Keratinocyte (primary cell): ENCODE measurements around the gene DES. TPM values are rescaled to one million over a fixed set of nuclear protein-coding genes. Genes with fewer than 3 reads are reported as not detected.

Experiments used
- DNase-seq: peaks from one replicate; pipeline ENCODE4 v3.0.0-alpha.2; 2011; ENCODE audit warnings: low read depth, missing footprints, low spot score
- FAIRE-seq: peaks from 2 replicates; lab custom pipeline; 2011; peaks lifted over from hg19 to GRCh38; lab: Jason Lieb, UNC
- H2AFZ ChIP-seq: 2 replicates; pipeline ENCODE4 v1.6.0; 2012; ENCODE audit warnings: low read length, control low read depth, inconsistent platforms; ENCODE audit not compliant: control insufficient read depth
- H3K27ac ChIP-seq: 2 replicates; pipeline ENCODE4 v1.5.1; 2011; ENCODE audit warnings: low read length; ENCODE audit not compliant: control insufficient read depth, insufficient read depth
- H3K27me3 ChIP-seq: 3 replicates; pipeline ENCODE4 v1.6.0; 2011; ENCODE audit warnings: low read length; ENCODE audit not compliant: control insufficient read depth, insufficient read depth; ENCODE audit errors: extremely low read depth
- H3K36me3 ChIP-seq, 2 experiments: 2 replicates in 1 of 2; 3 replicates in 1 of 2; pipeline ENCODE4 v1.5.1; 2011; ENCODE audit warnings: low read length in 2 of 2, mild to moderate bottlenecking in 1 of 2; ENCODE audit not compliant: control insufficient read depth in 2 of 2, insufficient read depth in 2 of 2; ENCODE audit errors: extremely low read depth in 1 of 2
- H3K4me1 ChIP-seq: 3 replicates; pipeline ENCODE4 v1.5.1; 2011; ENCODE audit warnings: low read length; ENCODE audit not compliant: control insufficient read depth, insufficient read depth; ENCODE audit errors: extremely low read depth
- H3K4me2 ChIP-seq: 3 replicates; pipeline ENCODE4 v1.6.0; 2011; ENCODE audit warnings: low read depth, low read length; ENCODE audit not compliant: control insufficient read depth, insufficient read depth; ENCODE audit errors: extremely low read depth
- H3K4me3 ChIP-seq, 3 experiments: fragments of 200-600 bp in 1 of 3; sonication (generic) in 1 of 3; 2 replicates in 2 of 3; 3 replicates in 1 of 3; pipeline ENCODE4 v1.5.1; 2011 to 2016; ENCODE audit warnings: low read length in 3 of 3, mild to moderate bottlenecking in 3 of 3, control low read depth in 2 of 3, inconsistent platforms in 1 of 3, low read depth in 1 of 3, mixed read lengths in 1 of 3, mixed run types in 1 of 3, moderate library complexity in 1 of 3; ENCODE audit not compliant: control insufficient read depth in 2 of 3, insufficient read depth in 2 of 3; ENCODE audit errors: extremely low read depth in 1 of 3
- H3K79me2 ChIP-seq: 2 replicates; pipeline ENCODE4 v1.6.0; 2012; ENCODE audit warnings: low read length; ENCODE audit not compliant: control insufficient read depth, insufficient read depth
- H3K9ac ChIP-seq: 3 replicates; pipeline ENCODE4 v1.6.0; 2011; ENCODE audit warnings: low read length; ENCODE audit not compliant: control insufficient read depth, insufficient read depth; ENCODE audit errors: extremely low read depth
- H3K9me1 ChIP-seq: 3 replicates; pipeline ENCODE4 v1.6.0; 2011; ENCODE audit warnings: low read length; ENCODE audit not compliant: control insufficient read depth, insufficient read depth; ENCODE audit errors: extremely low read depth
- H3K9me3 ChIP-seq: 2 replicates; pipeline ENCODE4 v1.5.1; 2012; ENCODE audit warnings: low read depth, low read length; ENCODE audit not compliant: control insufficient read depth
- H4K20me1 ChIP-seq: 3 replicates; pipeline ENCODE4 v1.6.0; 2011; ENCODE audit warnings: low read length; ENCODE audit not compliant: control insufficient read depth, insufficient read depth; ENCODE audit errors: extremely low read depth
- EZH2 ChIP-seq: IDR thresholded peaks from one replicate; pipeline ENCODE4 v1.6.1; 2012; ENCODE audit warnings: inconsistent platforms, mild to moderate bottlenecking, low read length, moderate library complexity
- dilution Hi-C: fragments of 300-500 bp; cut with MboI; formaldehyde crosslinking; loops from one replicate; pipeline ENCODE4 v1.7.0; 2020; ENCODE audit warnings: low sequenced_read_pairs; ENCODE audit not compliant: extremely low pct_ligation_motif_present
- polyA plus RNA-seq, 5 experiments: library from polyadenylated mRNA; depleted of rRNA in 3 of 5; stranded (reverse) in 3 of 5; stranded (forward) in 1 of 5; unstranded in 1 of 5; fragments of >200 nt; gene quantifications; 1 replicate in 1 of 5; 2 replicates in 3 of 5; 3 replicates in 1 of 5; pipeline versions ENCODE4 v1.2.1 to v1.2.3, GENCODE V29; 2011 to 2012; ENCODE audit warnings: missing spikeins in 2 of 5, low read depth in 1 of 5, low replicate concordance in 1 of 5
- TF ChIP-seq, protein P1 (sequence below), 3 experiments: IDR thresholded peaks in 1 of 3; conservative IDR thresholded peaks in 1 of 3; optimal IDR thresholded peaks in 1 of 3; 2 replicates in 2 of 3; 3 replicates in 1 of 3; pipeline versions ENCODE3 to v1.5.1; 2011; ENCODE audit warnings: low read length in 3 of 3, mild to moderate bottlenecking in 3 of 3, moderate library complexity in 2 of 3, control low read depth in 1 of 3, inconsistent platforms in 1 of 3; ENCODE audit not compliant: insufficient read depth in 2 of 3; ENCODE audit errors: extremely low read depth in 1 of 3

The DES gene
- polyA plus RNA-seq, 1 donor (not counting 4 experiments of a cell fraction or from before 2014, with no cell fraction given) = not detected

DNA sequence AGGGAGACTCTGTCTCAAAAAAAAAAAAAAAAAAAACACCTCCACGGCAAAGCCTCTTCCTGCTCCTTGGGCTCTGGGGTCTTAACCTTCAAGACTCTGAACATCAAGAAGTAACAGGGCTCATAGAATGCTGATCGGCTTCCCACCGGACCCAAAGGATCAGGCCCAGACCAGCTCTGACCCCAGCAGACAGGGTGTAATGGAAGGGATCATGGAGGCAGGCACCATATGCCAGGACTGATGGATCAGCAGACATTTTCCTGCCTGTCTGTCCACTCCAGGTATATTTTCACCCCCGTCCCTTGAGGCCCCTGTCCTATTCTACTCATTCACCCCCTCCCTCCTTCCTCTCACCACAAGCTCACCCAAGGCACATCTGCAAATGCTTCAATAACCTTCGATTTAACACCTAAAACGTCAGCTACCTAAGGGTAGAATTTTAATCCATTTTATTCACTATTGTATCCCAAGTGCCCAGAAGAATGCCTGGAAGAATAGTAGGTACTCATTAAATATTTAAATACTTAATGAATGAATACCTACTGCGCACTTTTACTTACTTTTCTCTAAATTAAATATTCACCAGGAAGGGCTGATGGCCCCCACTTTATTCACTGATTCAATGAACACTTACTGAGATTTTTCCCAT lies 11.9 kb downstream of the DES start:
- FAIRE-seq (no peak), DNase-seq (no peak)
- Histone ChIP-seq H2AFZ (peak overlapping the region; percentile 58), H3K9ac (no peak overlapping the region), H3K36me3 (no peaks in the 10 kb centered on the region), H3K4me2 (no peak overlapping the region), H3K9me1 (no peaks in the 10 kb centered on the region), H3K4me1 (no peaks in the 10 kb centered on the region), H4K20me1 (no peaks in the 10 kb centered on the region), H3K27ac (no peak overlapping the region), H3K4me3 (no peak overlapping the region), H3K79me2 (no peaks in the 10 kb centered on the region), H3K27me3 (peaks cover 8% of the 10 kb centered on the region), H3K9me3 (no peaks in the 10 kb centered on the region)
- dilution Hi-C loops = no loop called here
- TF ChIP-seq EZH2 = no peak
- TF ChIP-seq, protein P1, sequence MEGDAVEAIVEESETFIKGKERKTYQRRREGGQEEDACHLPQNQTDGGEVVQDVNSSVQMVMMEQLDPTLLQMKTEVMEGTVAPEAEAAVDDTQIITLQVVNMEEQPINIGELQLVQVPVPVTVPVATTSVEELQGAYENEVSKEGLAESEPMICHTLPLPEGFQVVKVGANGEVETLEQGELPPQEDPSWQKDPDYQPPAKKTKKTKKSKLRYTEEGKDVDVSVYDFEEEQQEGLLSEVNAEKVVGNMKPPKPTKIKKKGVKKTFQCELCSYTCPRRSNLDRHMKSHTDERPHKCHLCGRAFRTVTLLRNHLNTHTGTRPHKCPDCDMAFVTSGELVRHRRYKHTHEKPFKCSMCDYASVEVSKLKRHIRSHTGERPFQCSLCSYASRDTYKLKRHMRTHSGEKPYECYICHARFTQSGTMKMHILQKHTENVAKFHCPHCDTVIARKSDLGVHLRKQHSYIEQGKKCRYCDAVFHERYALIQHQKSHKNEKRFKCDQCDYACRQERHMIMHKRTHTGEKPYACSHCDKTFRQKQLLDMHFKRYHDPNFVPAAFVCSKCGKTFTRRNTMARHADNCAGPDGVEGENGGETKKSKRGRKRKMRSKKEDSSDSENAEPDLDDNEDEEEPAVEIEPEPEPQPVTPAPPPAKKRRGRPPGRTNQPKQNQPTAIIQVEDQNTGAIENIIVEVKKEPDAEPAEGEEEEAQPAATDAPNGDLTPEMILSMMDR (optimal IDR thresholded peaks at IDR 0.05 in 1 of 3, IDR thresholded peaks at IDR 0.05 in 1 of 3, conservative IDR thresholded peaks at IDR 0.05 in 1 of 3; ENCODE audit: extremely low read depth in 1 of 3, insufficient read depth in 2 of 3, low read length in 3 of 3) = no peak

DNA sequence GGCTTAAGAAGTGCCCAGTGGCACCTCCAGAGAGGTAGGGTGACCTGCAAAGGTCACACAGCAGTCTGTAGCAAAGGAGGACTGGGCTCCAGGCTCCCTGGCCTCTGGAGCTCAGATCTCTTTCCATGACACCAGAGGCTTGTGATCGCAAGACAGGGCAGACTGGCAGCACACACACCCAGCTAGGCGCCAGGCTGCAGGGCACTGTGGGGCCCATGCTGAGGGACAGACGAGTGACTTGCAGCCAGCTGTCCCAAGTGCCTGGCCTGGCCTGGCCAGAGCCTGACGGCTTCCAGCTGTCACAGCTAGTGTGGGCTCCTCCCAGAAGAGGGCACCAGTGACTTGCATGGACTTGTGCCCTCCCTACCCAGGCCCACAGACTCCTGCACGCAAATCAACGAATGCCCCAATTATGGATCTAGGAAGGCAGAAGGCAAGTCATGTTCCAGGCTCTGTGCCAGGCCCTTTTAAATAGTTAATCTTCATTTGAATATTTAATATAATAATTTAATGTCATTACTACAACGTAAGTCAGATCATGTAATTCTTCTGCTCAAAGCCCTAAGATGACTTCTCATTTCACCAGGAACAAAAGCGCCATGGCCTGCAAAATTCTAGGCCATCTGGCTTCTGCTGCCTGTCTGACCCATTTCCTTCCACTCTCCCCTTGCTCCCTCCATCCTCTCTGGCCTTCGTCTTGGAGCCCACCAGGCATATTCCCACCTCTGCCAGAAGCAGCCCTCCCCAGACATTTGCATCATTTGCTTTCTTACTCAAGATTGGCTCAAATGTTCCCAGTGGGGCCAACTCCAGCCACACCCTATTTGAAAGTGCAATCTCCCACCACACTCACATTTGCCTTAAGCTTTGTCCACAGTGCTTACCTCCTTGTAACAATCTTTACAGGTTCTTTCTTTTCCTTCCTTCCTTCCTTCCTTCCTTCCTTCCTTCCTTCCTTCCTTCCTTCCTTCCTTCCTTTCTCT lies 12.7 kb downstream of the DES start:
- Histone ChIP-seq H3K4me3 (no peak overlapping the region), H3K9me3 (no peaks in the 10 kb centered on the region), H3K27me3 (peaks cover 7% of the 10 kb centered on the region), H3K79me2 (no peaks in the 10 kb centered on the region), H3K4me2 (no peak overlapping the region), H4K20me1 (no peaks in the 10 kb centered on the region), H3K9me1 (no peaks in the 10 kb centered on the region), H3K4me1 (no peaks in the 10 kb centered on the region), H3K36me3 (no peaks in the 10 kb centered on the region), H3K9ac (no peak overlapping the region), H2AFZ (peak overlapping the region; percentile 58), H3K27ac (no peak overlapping the region)
- peak; percentile 51 for FAIRE-seq
- TF ChIP-seq, protein P1 (optimal IDR thresholded peaks at IDR 0.05 in 1 of 3, IDR thresholded peaks at IDR 0.05 in 1 of 3, conservative IDR thresholded peaks at IDR 0.05 in 1 of 3; ENCODE audit: extremely low read depth in 1 of 3, insufficient read depth in 2 of 3, low read length in 3 of 3) = peak; percentile 27 to 82 (median 36)
- no peak for TF ChIP-seq EZH2
- no peak for DNase-seq
- dilution Hi-C loops = no loop called here
